Liver (tissue), 9 donors: ENCODE measurements around the gene SH3BP5. TPM values are rescaled to one million over a fixed set of nuclear protein-coding genes. Genes with fewer than 3 reads are reported as not detected.
A peak's percentile ranks its signal among the peaks of the same experiment; 100 is the strongest.

ENCODE experiments used
- DNase-seq: peaks from one replicate; pipeline ENCODE4 v3.0.0-alpha.2; 2017; ENCODE audit warnings: low spot score
- H3K27ac ChIP-seq, 2 donors: one replicate each; pipeline ENCODE4 v1.7.0; 2013; ENCODE audit warnings: inconsistent platforms in 2 of 2, low read length in 2 of 2, control low read depth in 1 of 2, low read depth in 1 of 2, mild to moderate bottlenecking in 1 of 2
- H3K27me3 ChIP-seq, 4 donors: one replicate each; pipeline versions ENCODE4 v1.6.1 to v1.7.0; 2013; ENCODE audit warnings: low read length in 3 of 4, inconsistent platforms in 1 of 4, mild to moderate bottlenecking in 1 of 4, moderate library complexity in 1 of 4; ENCODE audit not compliant: control insufficient read depth in 4 of 4, insufficient read depth in 4 of 4
- H3K36me3 ChIP-seq, 4 donors: one replicate each; pipeline versions ENCODE4 v1.6.1 to v1.7.0; 2013; ENCODE audit warnings: low read length in 3 of 4, mild to moderate bottlenecking in 3 of 4, low read depth in 1 of 4, moderate library complexity in 1 of 4; ENCODE audit not compliant: control insufficient read depth in 4 of 4, insufficient read depth in 3 of 4
- H3K4me1 ChIP-seq, 4 donors: one replicate each; pipeline versions ENCODE4 v1.6.1 to v1.7.0; 2013; ENCODE audit warnings: low read length in 3 of 4, mild to moderate bottlenecking in 3 of 4, moderate library complexity in 1 of 4; ENCODE audit not compliant: control insufficient read depth in 4 of 4, insufficient read depth in 4 of 4
- H3K4me3 ChIP-seq, 3 donors: one replicate each; pipeline versions ENCODE4 v1.6.1 to v1.7.0; 2013; ENCODE audit warnings: low read length in 3 of 3, control low read depth in 1 of 3, low read depth in 1 of 3, mild to moderate bottlenecking in 1 of 3
- H3K9ac ChIP-seq, 2 donors: one replicate each; pipeline ENCODE4 v1.7.0; 2013; ENCODE audit warnings: low read length in 2 of 2, mild to moderate bottlenecking in 2 of 2, moderate library complexity in 2 of 2, control low read depth in 1 of 2, low read depth in 1 of 2
- H3K9me3 ChIP-seq, 4 donors: one replicate each; pipeline versions ENCODE4 v1.6.1 to v1.7.0; 2013; ENCODE audit warnings: low read length in 3 of 4; ENCODE audit not compliant: control insufficient read depth in 4 of 4
- FOXA2 ChIP-seq: IDR thresholded peaks from 2 replicates; pipeline ENCODE4 v1.6.1; 2016; ENCODE audit warnings: antibody characterized with exemption
- GABPA ChIP-seq, 2 donors: IDR thresholded peaks in 1 of 2; conservative IDR thresholded peaks in 1 of 2; 2 replicates each; pipeline ENCODE4 v1.6.1; 2016; ENCODE audit warnings: antibody characterized with exemption in 2 of 2, mild to moderate bottlenecking in 1 of 2, moderate library complexity in 1 of 2
- HNF4A ChIP-seq, 2 donors: conservative IDR thresholded peaks; 2 replicates each; pipeline ENCODE4 v1.6.1; 2016; ENCODE audit warnings: antibody characterized with exemption in 2 of 2, mild to moderate bottlenecking in 2 of 2
- JUND ChIP-seq, 2 donors: IDR thresholded peaks; 2 replicates each; pipeline ENCODE4 v1.6.1; 2016; ENCODE audit warnings: antibody characterized with exemption in 2 of 2
- NR2F2 ChIP-seq: IDR thresholded peaks from 2 replicates; pipeline ENCODE4 v1.6.1; 2016; ENCODE audit warnings: antibody characterized with exemption
- RAD21 ChIP-seq, 2 donors: IDR thresholded peaks; 2 replicates each; pipeline ENCODE4 v1.6.1; 2016; ENCODE audit warnings: antibody characterized with exemption in 2 of 2, mild to moderate bottlenecking in 2 of 2
- RXRA ChIP-seq, 2 donors: IDR thresholded peaks; 2 replicates each; pipeline ENCODE4 v1.6.1; 2017 to 2018; ENCODE audit warnings: antibody characterized with exemption in 2 of 2, mild to moderate bottlenecking in 1 of 2
- SP1 ChIP-seq: IDR thresholded peaks from 2 replicates; pipeline ENCODE4 v1.6.1; 2018; ENCODE audit warnings: antibody characterized with exemption, mild to moderate bottlenecking
- TAF1 ChIP-seq: conservative IDR thresholded peaks from 2 replicates; pipeline ENCODE4 v1.6.1; 2016; ENCODE audit warnings: antibody characterized with exemption, mild to moderate bottlenecking
- WGBS: extraction: QIAGEN DNeasy Blood & Tissue Kit; methylation state at CpG from one replicate; pipeline ENCODE4 v1.1.7; 2013; 5-methylcytosine and 5-hydroxymethylcytosine counted together
- polyA plus RNA-seq, 2 donors: library from polyadenylated mRNA; stranded (reverse) in 1 of 2; unstranded in 1 of 2; fragments of 200-250 nt in 1 of 2; fragments of >200 nt in 1 of 2; fragmentation: Nextera tagmentation in 1 of 2; extraction: Ambion mirVana in 1 of 2; gene quantifications; one replicate each; pipeline versions ENCODE4 v1.2.1 to v1.2.3, GENCODE V29; 2013 to 2015
- total RNA-seq, 2 donors: library from RNA; depleted of rRNA; stranded (reverse); fragments of >200 nt; gene quantifications; one replicate each; pipeline ENCODE4 v1.2.3, GENCODE V29; 2014
- TF ChIP-seq, protein P1 (sequence below): IDR thresholded peaks from 2 replicates; pipeline ENCODE4 v1.6.1; 2016; ENCODE audit warnings: antibody characterized with exemption
- TF ChIP-seq, protein P2 (sequence below): fragments of 150-350 bp; IDR thresholded peaks from 2 replicates; pipeline ENCODE4 v1.5.1; 2017; ENCODE audit warnings: improper control_type of control experiment, low read depth, low read length; ENCODE audit not compliant: missing input control
- TF ChIP-seq, protein P3 (sequence below): IDR thresholded peaks from 2 replicates; pipeline ENCODE4 v1.6.1; 2016; ENCODE audit warnings: antibody characterized with exemption
- TF ChIP-seq, protein P4 (sequence below): IDR thresholded peaks from 2 replicates; pipeline ENCODE4 v1.6.1; 2016; ENCODE audit warnings: antibody characterized with exemption
- donor health status: healthy.
- donor health status: healthy.
- donor health status: healthy.
- donor health status: healthy.
- donor health status: healthy.

The SH3BP5 gene
- total and polyA plus RNA-seq, 4 donors: 3.5 to 17.9 (median 11.8) TPM

DNA sequence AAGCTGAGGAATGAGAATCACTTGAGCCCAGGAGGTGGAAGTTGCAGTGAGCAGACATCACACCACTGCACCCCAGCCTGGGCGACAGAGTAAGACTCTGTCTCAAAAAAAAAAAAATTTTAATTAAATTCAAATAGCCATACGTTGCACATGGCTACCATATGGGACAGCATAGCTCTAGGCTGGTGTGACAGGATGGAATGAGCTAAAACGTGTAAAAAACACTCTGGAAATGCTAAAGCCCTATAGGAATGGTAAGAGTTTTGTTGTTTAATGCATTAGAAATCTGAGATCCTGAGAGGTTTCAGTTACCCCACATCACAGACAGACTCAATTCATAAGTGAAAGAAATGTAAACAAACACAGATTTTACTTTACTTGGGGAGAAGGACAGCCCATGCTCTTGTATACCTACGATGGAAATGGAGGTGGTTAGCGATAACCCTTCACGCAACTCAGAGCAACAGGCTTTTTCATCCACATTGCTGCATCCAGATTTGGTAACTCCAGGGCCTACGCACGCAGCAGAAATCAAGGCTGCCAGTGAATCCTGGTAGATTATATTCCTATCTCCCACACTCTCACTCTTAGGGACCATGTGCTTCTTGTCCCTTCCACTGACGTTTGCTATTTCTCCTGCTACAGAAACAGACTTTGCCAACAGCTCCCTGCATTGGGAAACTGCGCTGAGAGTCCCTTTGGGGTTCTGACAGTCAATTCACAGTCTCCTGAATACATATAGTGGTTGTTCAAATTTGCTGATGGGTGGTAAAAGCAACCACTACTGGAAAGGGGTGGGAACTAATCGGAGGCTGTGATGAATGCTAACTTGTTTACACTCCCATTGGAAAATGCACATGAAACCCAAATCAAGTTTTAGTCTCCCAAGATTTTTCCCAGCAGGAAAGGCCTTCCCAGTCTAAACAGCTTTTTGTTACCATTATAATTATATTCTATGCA, 3.1 kb downstream of the SH3BP5 start:
- Histone ChIP-seq H3K9me3 (no peaks in the 10 kb centered on the region), H3K27ac (peak overlapping the region in 1 of 2 donors; percentile 8), H3K9ac (no peak overlapping the region), H3K36me3 (peaks cover 0 to 5% (median 0%) of the 10 kb centered on the region in 4 donors), H3K27me3 (no peaks in the 10 kb centered on the region), H3K4me1 (peaks cover 9 to 66% (median 38%) of the 10 kb centered on the region in 4 donors), H3K4me3 (no peak overlapping the region)
- DNase-seq: no peak
- TF ChIP-seq, protein P1, sequence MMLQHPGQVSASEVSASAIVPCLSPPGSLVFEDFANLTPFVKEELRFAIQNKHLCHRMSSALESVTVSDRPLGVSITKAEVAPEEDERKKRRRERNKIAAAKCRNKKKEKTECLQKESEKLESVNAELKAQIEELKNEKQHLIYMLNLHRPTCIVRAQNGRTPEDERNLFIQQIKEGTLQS: no peak
- TF ChIP-seq, protein P2, sequence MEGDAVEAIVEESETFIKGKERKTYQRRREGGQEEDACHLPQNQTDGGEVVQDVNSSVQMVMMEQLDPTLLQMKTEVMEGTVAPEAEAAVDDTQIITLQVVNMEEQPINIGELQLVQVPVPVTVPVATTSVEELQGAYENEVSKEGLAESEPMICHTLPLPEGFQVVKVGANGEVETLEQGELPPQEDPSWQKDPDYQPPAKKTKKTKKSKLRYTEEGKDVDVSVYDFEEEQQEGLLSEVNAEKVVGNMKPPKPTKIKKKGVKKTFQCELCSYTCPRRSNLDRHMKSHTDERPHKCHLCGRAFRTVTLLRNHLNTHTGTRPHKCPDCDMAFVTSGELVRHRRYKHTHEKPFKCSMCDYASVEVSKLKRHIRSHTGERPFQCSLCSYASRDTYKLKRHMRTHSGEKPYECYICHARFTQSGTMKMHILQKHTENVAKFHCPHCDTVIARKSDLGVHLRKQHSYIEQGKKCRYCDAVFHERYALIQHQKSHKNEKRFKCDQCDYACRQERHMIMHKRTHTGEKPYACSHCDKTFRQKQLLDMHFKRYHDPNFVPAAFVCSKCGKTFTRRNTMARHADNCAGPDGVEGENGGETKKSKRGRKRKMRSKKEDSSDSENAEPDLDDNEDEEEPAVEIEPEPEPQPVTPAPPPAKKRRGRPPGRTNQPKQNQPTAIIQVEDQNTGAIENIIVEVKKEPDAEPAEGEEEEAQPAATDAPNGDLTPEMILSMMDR: no peak
- TF ChIP-seq, protein P3, sequence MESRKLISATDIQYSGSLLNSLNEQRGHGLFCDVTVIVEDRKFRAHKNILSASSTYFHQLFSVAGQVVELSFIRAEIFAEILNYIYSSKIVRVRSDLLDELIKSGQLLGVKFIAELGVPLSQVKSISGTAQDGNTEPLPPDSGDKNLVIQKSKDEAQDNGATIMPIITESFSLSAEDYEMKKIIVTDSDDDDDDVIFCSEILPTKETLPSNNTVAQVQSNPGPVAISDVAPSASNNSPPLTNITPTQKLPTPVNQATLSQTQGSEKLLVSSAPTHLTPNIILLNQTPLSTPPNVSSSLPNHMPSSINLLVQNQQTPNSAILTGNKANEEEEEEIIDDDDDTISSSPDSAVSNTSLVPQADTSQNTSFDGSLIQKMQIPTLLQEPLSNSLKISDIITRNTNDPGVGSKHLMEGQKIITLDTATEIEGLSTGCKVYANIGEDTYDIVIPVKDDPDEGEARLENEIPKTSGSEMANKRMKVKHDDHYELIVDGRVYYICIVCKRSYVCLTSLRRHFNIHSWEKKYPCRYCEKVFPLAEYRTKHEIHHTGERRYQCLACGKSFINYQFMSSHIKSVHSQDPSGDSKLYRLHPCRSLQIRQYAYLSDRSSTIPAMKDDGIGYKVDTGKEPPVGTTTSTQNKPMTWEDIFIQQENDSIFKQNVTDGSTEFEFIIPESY: no peak
- no peak for TF ChIP-seq RAD21 (IDR thresholded peaks at IDR 0.05)
- 84% methylated on average over 11 of the region's 11 CpGs for WGBS

DNA sequence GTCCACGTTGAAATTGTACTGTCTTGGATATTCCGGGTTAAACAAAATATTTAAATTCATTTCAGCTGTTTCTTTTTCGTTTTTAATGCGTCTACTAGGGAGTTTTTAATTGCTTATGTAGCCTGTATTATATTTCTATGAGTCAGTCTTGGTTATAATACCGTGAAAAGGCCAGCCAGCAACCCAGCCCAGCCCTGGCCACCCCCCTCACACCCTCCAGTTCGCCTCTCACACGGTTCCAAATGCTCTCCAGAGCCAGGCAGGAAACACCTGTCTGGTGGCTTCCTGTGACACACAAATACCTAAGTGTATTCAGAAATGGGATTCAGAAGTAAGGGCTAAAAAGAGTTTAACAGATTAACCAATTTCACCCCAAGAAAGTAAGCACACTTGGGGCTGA, 4.4 kb downstream of the SH3BP5 start:
- H3K4me3 ChIP-seq: no peak overlapping the region
- no peak for DNase-seq
- WGBS: 71% methylated on average over 7 of the region's 7 CpGs
- H3K36me3 ChIP-seq: peaks cover 0 to 5% (median 0%) of the 10 kb centered on the region in 4 donors
- TF ChIP-seq NR2F2: no peak
- TF ChIP-seq, protein P4, sequence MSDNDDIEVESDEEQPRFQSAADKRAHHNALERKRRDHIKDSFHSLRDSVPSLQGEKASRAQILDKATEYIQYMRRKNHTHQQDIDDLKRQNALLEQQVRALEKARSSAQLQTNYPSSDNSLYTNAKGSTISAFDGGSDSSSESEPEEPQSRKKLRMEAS: no peak
- TF ChIP-seq RAD21 (IDR thresholded peaks at IDR 0.05): no peak
- TF ChIP-seq GABPA (IDR thresholded peaks at IDR 0.05 in 1 of 2, conservative IDR thresholded peaks at IDR 0.05 in 1 of 2): no peak
- TF ChIP-seq, protein P1: no peak
- no peak for TF ChIP-seq TAF1
- TF ChIP-seq SP1: peak; percentile 10
- no peak for TF ChIP-seq RXRA (IDR thresholded peaks at IDR 0.05)
- H3K27me3 ChIP-seq: no peaks in the 10 kb centered on the region
- peaks cover 18 to 76% (median 49%) of the 10 kb centered on the region in 4 donors for H3K4me1 ChIP-seq
- no peaks in the 10 kb centered on the region for H3K9me3 ChIP-seq
- H3K9ac ChIP-seq: no peak overlapping the region
- H3K27ac ChIP-seq: no peak overlapping the region

DNA sequence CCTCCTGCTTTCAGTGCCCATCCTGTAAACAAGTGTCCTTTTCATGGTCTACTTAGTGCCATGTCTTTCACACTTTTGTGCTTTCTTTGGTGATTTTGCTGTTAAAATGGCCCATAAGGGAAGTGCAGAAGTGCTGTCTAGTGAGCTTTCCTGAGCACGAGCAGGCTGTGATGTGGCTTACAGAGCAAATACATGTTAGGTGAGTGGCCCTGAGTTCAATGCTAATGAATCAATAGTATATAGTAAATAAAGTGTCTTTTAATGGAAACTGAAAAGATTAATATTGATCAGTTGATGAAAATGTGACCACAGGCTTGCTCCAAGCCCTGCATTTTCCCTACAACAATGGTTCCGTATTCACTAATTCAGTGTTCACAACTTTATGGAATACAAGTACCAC, 5.7 kb downstream of the SH3BP5 start:
- Histone ChIP-seq H3K27ac (peak overlapping the region; percentile 67 to 78), H3K4me1 (peaks cover 23 to 78% (median 53%) of the 10 kb centered on the region in 4 donors), H3K9ac (no peak overlapping the region), H3K27me3 (no peaks in the 10 kb centered on the region), H3K4me3 (no peak overlapping the region), H3K36me3 (peaks cover 0 to 5% (median 0%) of the 10 kb centered on the region in 4 donors), H3K9me3 (no peaks in the 10 kb centered on the region)
- WGBS: 64% methylated on average over 2 of the region's 2 CpGs
- TF ChIP-seq HNF4A (conservative IDR thresholded peaks at IDR 0.05) (peak in 1 of 2 donors; percentile 17), SP1 (peak; percentile 51), JUND (IDR thresholded peaks at IDR 0.05) (no peak), RXRA (IDR thresholded peaks at IDR 0.05) (peak; percentile 73 to 91), RAD21 (IDR thresholded peaks at IDR 0.05) (no peak), TAF1 (no peak), FOXA2 (no peak)
- no peak for DNase-seq
